HL-60 (cell line): ENCODE measurements around the gene EYA3.

Experiments used
- CTCF ChIP-seq: IDR thresholded peaks from one replicate; pipeline ENCODE4 v1.5.1; 2011; ENCODE audit warnings: low read length, control low read depth, inconsistent platforms; ENCODE audit not compliant: insufficient read depth
- GABPA ChIP-seq: IDR thresholded peaks from 2 replicates; pipeline ENCODE4 v1.6.1; 2012; ENCODE audit warnings: low read depth
- POLR2AphosphoS5 ChIP-seq: IDR thresholded peaks from 2 replicates; pipeline ENCODE4 v1.6.1; 2012; ENCODE audit warnings: low read depth
- REST ChIP-seq: IDR thresholded peaks from 2 replicates; pipeline ENCODE4 v1.6.1; 2012; ENCODE audit warnings: low read depth; ENCODE audit not compliant: insufficient replicate concordance
- SPI1 ChIP-seq: IDR thresholded peaks from 2 replicates; pipeline ENCODE4 v1.6.1; 2012; ENCODE audit warnings: low read depth, mild to moderate bottlenecking, borderline replicate concordance

GRCh38 chr1:27956761-27957160 is 131.6 kb downstream of the EYA3 start:
- TF ChIP-seq CTCF (no peak), REST (no peak), POLR2AphosphoS5 (no peak), GABPA (no peak), SPI1 (no peak)
